ENCODE measurements around the gene OR10J4.

OR10J4 gene

GRCh38 chr1:159430985-159431384, 1.0 kb upstream of the OR10J4 start:
- no peak for TF ChIP-seq CTCF (IDR thresholded peaks at IDR 0.05; ENCODE audit: low read depth, low read length)
- no peak for DNase-seq (ENCODE audit: low read depth, low spot score)
- in situ Hi-C loops (cut with HindIII; ENCODE audit: low sequenced_read_pairs) = no loop called here
- H3K4me3 ChIP-seq (ENCODE audit: low read depth, low read length) = no peak overlapping the region

- in situ Hi-C loops (cut with HindIII; ENCODE audit: low sequenced_read_pairs) = no loop called here
These were observed 4.5 kb downstream of the OR10J4 start for GRCh38 chr1:159436469-159436868.

GRCh38 chr1:159439422-159439821, 7.4 kb downstream of the OR10J4 start, which contains the start of gene OR10J1:
Gene OR10J1 (plus strand): TSS chr1:159439722. CDS start chr1:159439792, 70 bp downstream.
- H3K4me3 ChIP-seq (ENCODE audit: low read depth, low read length) = no peak within 1 kb of the TSS
- in situ Hi-C loops (cut with HindIII; ENCODE audit: low sequenced_read_pairs) = no loop called here
- no peak for DNase-seq (ENCODE audit: low read depth, low spot score)
- no peak for TF ChIP-seq CTCF (IDR thresholded peaks at IDR 0.05; ENCODE audit: low read depth, low read length)

More at GRCh38 chr1:159436469-159436868, 4.5 kb downstream of the OR10J4 start:
- TF ChIP-seq CTCF (IDR thresholded peaks at IDR 0.05; ENCODE audit: low read depth, low read length) = no peak
- no peak for DNase-seq (ENCODE audit: low read depth, low spot score)
- no peak overlapping the region for H3K4me3 ChIP-seq (ENCODE audit: low read depth, low read length)

- DNase-seq (ENCODE audit: low read depth, low spot score) = no peak
- in situ Hi-C loops (cut with HindIII; ENCODE audit: low sequenced_read_pairs) = no loop called here
- no peak for TF ChIP-seq CTCF (IDR thresholded peaks at IDR 0.05; ENCODE audit: low read depth, low read length)
- H3K4me3 ChIP-seq (ENCODE audit: low read depth, low read length) = no peak overlapping the region
These were observed 9.4 kb downstream of the OR10J4 start for GRCh38 chr1:159441360-159441759.

GRCh38 chr1:159442428-159442827, 10.4 kb downstream of the OR10J4 start:
- no peak for DNase-seq (ENCODE audit: low read depth, low spot score)
- no peak for TF ChIP-seq CTCF (IDR thresholded peaks at IDR 0.05; ENCODE audit: low read depth, low read length)
- no peak overlapping the region for H3K4me3 ChIP-seq (ENCODE audit: low read depth, low read length)
- in situ Hi-C loops (cut with HindIII; ENCODE audit: low sequenced_read_pairs) = no loop called here

GRCh38 chr1:159443066-159443750, 11.2 kb downstream of the OR10J4 start:
- in situ Hi-C loops (cut with HindIII; ENCODE audit: low sequenced_read_pairs) = no loop called here

More at GRCh38 chr1:159443066-159443750, 11.2 kb downstream of the OR10J4 start:
- no peak overlapping the region for H3K4me3 ChIP-seq (ENCODE audit: low read depth, low read length)
- TF ChIP-seq CTCF (IDR thresholded peaks at IDR 0.05; ENCODE audit: low read depth, low read length) = no peak
- no peak for DNase-seq (ENCODE audit: low read depth, low spot score)
